Suppressor macrophage treated with lipopolysaccharide for 4 hours (primary cell): ENCODE measurements around the gene MVB12B.

ENCODE experiments used
- DNase-seq: peaks from one replicate; pipeline ENCODE4 v3.0.0-alpha.2; 2020

Gene MVB12B

GRCh38 chr9:126508928-126509327 lies 182.3 kb downstream of the MVB12B start:
- no peak for DNase-seq

GRCh38 chr9:126509718-126510117 lies 183.1 kb downstream of the MVB12B start:
- no peak for DNase-seq

GRCh38 chr9:126510564-126510963 lies 183.9 kb downstream of the MVB12B start:
- no peak for DNase-seq

GRCh38 chr9:126511411-126511810 lies 184.8 kb downstream of the MVB12B start:
- no peak for DNase-seq

GRCh38 chr9:126513159-126514036 lies 186.8 kb downstream of the MVB12B start:
- DNase-seq, result no peak

- peak; percentile 83 for DNase-seq
These were observed 187.6 kb downstream of the MVB12B start for GRCh38 chr9:126514037-126514821.

GRCh38 chr9:126515001-126515872 lies 188.6 kb downstream of the MVB12B start:
- DNase-seq, result no peak

GRCh38 chr9:126515873-126516505 lies 189.4 kb downstream of the MVB12B start:
- no peak for DNase-seq

- DNase-seq, result no peak
These were observed 189.9 kb downstream of the MVB12B start for GRCh38 chr9:126516561-126516935.

- DNase-seq, result peak; percentile 96
These were observed 190.6 kb downstream of the MVB12B start for GRCh38 chr9:126516936-126517832.

- DNase-seq, result peak; percentile 31
These were observed 191.3 kb downstream of the MVB12B start for GRCh38 chr9:126517833-126518356.

- DNase-seq, result no peak
These were observed 192.1 kb downstream of the MVB12B start for GRCh38 chr9:126518763-126519162.

- DNase-seq, result peak; percentile 48
These were observed 193.2 kb downstream of the MVB12B start for GRCh38 chr9:126519660-126520420.

- DNase-seq, result no peak
These were observed 193.8 kb downstream of the MVB12B start for GRCh38 chr9:126520453-126520852.

GRCh38 chr9:126521089-126521488 lies 194.5 kb downstream of the MVB12B start:
- no peak for DNase-seq

GRCh38 chr9:126521551-126521950 lies 194.9 kb downstream of the MVB12B start:
- DNase-seq, result no peak

- no peak for DNase-seq
These were observed 195.5 kb downstream of the MVB12B start for GRCh38 chr9:126521976-126522590.

- DNase-seq, result no peak
These were observed 196.2 kb downstream of the MVB12B start for GRCh38 chr9:126522612-126523356.

GRCh38 chr9:126523611-126524111 lies 197.0 kb downstream of the MVB12B start:
- DNase-seq, result peak; percentile 83
